ENCODE data around the gene ITGBL1. TPM values are rescaled to one million over a fixed set of nuclear protein-coding genes. Genes with fewer than 3 reads are reported as not detected.
A peak's percentile ranks its signal among the peaks of the same experiment; 100 is the strongest.

The ITGBL1 gene
- total and polyA plus RNA-seq, 8 donors: 0.24 to 50.0 (median 0.38) TPM

DNA sequence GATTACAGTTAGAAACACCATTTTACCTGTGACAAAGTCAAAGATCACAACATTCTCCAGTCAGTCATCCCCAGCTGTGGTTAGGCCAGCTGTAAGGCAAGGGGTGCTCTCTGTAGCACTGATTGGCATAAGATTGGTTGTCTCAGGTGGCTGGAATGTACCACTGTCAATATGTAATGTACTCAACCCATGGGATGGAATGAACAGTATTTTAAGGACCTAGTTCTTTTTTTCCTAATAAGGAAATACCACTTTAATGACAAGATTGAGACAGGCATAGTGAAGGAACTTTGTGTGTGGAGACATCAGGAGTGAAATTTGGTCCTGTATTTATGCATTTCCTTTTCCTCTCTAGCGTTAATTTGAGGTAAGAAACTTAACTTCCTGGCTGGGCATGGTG is 310.7 kb downstream of the ITGBL1 start:
- intact Hi-C loops (cut with DNase I): no loop called here
- TF ChIP-seq, protein P1, sequence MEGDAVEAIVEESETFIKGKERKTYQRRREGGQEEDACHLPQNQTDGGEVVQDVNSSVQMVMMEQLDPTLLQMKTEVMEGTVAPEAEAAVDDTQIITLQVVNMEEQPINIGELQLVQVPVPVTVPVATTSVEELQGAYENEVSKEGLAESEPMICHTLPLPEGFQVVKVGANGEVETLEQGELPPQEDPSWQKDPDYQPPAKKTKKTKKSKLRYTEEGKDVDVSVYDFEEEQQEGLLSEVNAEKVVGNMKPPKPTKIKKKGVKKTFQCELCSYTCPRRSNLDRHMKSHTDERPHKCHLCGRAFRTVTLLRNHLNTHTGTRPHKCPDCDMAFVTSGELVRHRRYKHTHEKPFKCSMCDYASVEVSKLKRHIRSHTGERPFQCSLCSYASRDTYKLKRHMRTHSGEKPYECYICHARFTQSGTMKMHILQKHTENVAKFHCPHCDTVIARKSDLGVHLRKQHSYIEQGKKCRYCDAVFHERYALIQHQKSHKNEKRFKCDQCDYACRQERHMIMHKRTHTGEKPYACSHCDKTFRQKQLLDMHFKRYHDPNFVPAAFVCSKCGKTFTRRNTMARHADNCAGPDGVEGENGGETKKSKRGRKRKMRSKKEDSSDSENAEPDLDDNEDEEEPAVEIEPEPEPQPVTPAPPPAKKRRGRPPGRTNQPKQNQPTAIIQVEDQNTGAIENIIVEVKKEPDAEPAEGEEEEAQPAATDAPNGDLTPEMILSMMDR (IDR thresholded peaks at IDR 0.05): no peak
- Histone ChIP-seq H3K9me3 (no peaks in the 10 kb centered on the region), H3K36me3 (no peaks in the 10 kb centered on the region), H3K27me3 (no peaks in the 10 kb centered on the region), H3K4me1 (no peaks in the 10 kb centered on the region), H3K4me3 (no peak overlapping the region), H3K27ac (no peak overlapping the region)
- ATAC-seq: peak; percentile 46
- no peak for DNase-seq

Other genes starting within 250 kb of the ITGBL1 start
- 1 to 10 TPM in 1 of 2 donors, under 1 TPM in 1; 0.81 to 1.9 TPM for gene NALCN, start 36.2 kb upstream of the ITGBL1 start, total RNA-seq
- under 1 TPM; 0.26 to 0.96 (median 0.70) TPM for gene NALCN, start 36.2 kb upstream of the ITGBL1 start, polyA plus RNA-seq (ENCODE audit: insufficient read length in 6 of 6)

All from left lung (tissue), 10 donors.